HuH-7 (cell line): ENCODE results near the gene COLEC12.
A peak's percentile ranks its signal among the peaks of the same experiment; 100 is the strongest.

Experiments
- DNase-seq: peaks from one replicate; pipeline ENCODE4 v3.0.0; 2011; ENCODE audit warnings: low spot score

COLEC12 gene

GRCh38 chr18:500632-501405 lies at the start of gene COLEC12:
Gene COLEC12 (minus strand): TSS chr18:500701. CDS start chr18:500514, 187 bp downstream.
- DNase-seq = no peak

GRCh38 chr18:549967-550366 lies 49.5 kb upstream of the COLEC12 start:
- no peak for DNase-seq

GRCh38 chr18:543447-544078 lies 43.1 kb upstream of the COLEC12 start:
- no peak for DNase-seq

- no peak for DNase-seq
Observed at GRCh38 chr18:533995-534601, 33.6 kb upstream of the COLEC12 start.

- DNase-seq = no peak
Observed at GRCh38 chr18:532632-533031, 32.1 kb upstream of the COLEC12 start.

GRCh38 chr18:532018-532417 lies 31.5 kb upstream of the COLEC12 start:
- DNase-seq = no peak

- DNase-seq = no peak
Observed at GRCh38 chr18:527146-527545, 26.6 kb upstream of the COLEC12 start.

- DNase-seq = no peak
Observed at GRCh38 chr18:526681-527080, 26.2 kb upstream of the COLEC12 start.

GRCh38 chr18:525036-525797 lies 24.7 kb upstream of the COLEC12 start:
- DNase-seq = peak; percentile 52

GRCh38 chr18:524466-524865 lies 24.0 kb upstream of the COLEC12 start:
- DNase-seq = no peak

GRCh38 chr18:523561-523960 lies 23.1 kb upstream of the COLEC12 start:
- no peak for DNase-seq

GRCh38 chr18:519019-519879 lies 18.7 kb upstream of the COLEC12 start:
- no peak for DNase-seq

GRCh38 chr18:518081-518480 lies 17.6 kb upstream of the COLEC12 start:
- no peak for DNase-seq

GRCh38 chr18:515838-516237 lies 15.3 kb upstream of the COLEC12 start:
- no peak for DNase-seq

GRCh38 chr18:515156-515815 lies 14.8 kb upstream of the COLEC12 start:
- no peak for DNase-seq

- no peak for DNase-seq
Observed at GRCh38 chr18:513826-514530, 13.5 kb upstream of the COLEC12 start.

- no peak for DNase-seq
Observed at GRCh38 chr18:512957-513356, 12.5 kb upstream of the COLEC12 start.

GRCh38 chr18:508835-509234 lies 8.3 kb upstream of the COLEC12 start:
- DNase-seq = no peak

GRCh38 chr18:507636-508035 lies 7.1 kb upstream of the COLEC12 start:
- no peak for DNase-seq

- DNase-seq = no peak
Observed at GRCh38 chr18:506801-507200, 6.3 kb upstream of the COLEC12 start.
